ENCODE results near the gene DLGAP3.

- TF ChIP-seq POLR2A (IDR thresholded peaks at IDR 0.05; ENCODE audit: low read depth, low read length) (no peak), TAF1 (IDR thresholded peaks at IDR 0.05; ENCODE audit: low read depth, low read length) (no peak), POLR2AphosphoS5 (IDR thresholded peaks at IDR 0.05; ENCODE audit: low read depth, low read length) (no peak), PAX5 (IDR thresholded peaks at IDR 0.05; ENCODE audit: insufficient read depth, low read length, severe bottlenecking) (no peak)
Measured at GRCh38 chr1:34898330-34898761, 31.1 kb downstream of the DLGAP3 start.
